OCI-LY7 (cell line): Measurements from ENCODE around the gene CEMIP2.

Experiments used
- EZH2phosphoT487 ChIP-seq: fragments of 200-600 bp; sonication (generic); IDR thresholded peaks from 2 replicates; pipeline ENCODE4 v1.6.1; 2018; ENCODE audit warnings: low read depth, borderline replicate concordance, mild to moderate bottlenecking, mixed run types, antibody characterized with exemption, low read length, moderate library complexity, mixed read lengths
- TF ChIP-seq, protein P1 (sequence below): fragments of 200-600 bp; sonication (generic); conservative IDR thresholded peaks from 2 replicates; pipeline ENCODE4 v1.5.1; 2014; ENCODE audit warnings: mild to moderate bottlenecking, antibody characterized with exemption, low read length, moderate library complexity, mixed read lengths

DNA sequence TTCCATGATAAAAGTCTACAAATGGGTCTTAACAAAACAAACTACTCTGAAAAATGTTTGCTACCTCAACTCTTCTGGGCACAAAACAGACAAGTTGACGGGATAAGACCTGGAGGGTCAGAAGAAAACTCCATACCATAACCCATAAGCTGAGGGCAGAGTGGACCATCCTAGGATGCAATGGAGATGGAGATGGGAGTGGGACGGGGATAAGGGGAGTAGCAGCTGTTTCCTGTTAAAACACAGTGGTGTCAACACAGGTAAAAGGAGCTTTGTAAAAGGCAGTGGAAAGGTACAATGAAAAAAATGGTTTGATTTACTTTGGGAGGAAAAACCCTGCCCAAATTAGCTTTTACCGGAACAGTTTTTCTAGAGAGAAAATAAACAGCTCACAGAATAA, 41.6 kb downstream of the CEMIP2 start:
- TF ChIP-seq, protein P1, sequence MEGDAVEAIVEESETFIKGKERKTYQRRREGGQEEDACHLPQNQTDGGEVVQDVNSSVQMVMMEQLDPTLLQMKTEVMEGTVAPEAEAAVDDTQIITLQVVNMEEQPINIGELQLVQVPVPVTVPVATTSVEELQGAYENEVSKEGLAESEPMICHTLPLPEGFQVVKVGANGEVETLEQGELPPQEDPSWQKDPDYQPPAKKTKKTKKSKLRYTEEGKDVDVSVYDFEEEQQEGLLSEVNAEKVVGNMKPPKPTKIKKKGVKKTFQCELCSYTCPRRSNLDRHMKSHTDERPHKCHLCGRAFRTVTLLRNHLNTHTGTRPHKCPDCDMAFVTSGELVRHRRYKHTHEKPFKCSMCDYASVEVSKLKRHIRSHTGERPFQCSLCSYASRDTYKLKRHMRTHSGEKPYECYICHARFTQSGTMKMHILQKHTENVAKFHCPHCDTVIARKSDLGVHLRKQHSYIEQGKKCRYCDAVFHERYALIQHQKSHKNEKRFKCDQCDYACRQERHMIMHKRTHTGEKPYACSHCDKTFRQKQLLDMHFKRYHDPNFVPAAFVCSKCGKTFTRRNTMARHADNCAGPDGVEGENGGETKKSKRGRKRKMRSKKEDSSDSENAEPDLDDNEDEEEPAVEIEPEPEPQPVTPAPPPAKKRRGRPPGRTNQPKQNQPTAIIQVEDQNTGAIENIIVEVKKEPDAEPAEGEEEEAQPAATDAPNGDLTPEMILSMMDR, result no peak
- no peak for TF ChIP-seq EZH2phosphoT487
